ENCODE measurements around the gene HMSD.

- TF ChIP-seq CTCF (conservative IDR thresholded peaks at IDR 0.05; ENCODE audit: low read depth, low read length) (no peak), RCOR1 (IDR thresholded peaks at IDR 0.05; ENCODE audit: insufficient replicate concordance, low read length) (no peak), MXI1 (IDR thresholded peaks at IDR 0.05; ENCODE audit: borderline replicate concordance, low read depth, low read length) (no peak), BHLHE40 (IDR thresholded peaks at IDR 0.05; ENCODE audit: low read depth, low read length) (no peak), SMC3 (IDR thresholded peaks at IDR 0.05; ENCODE audit: low read depth, low read length) (no peak), CEBPB (IDR thresholded peaks at IDR 0.05; ENCODE audit: low read depth, low read length) (no peak), MAZ (IDR thresholded peaks at IDR 0.05; ENCODE audit: borderline replicate concordance, low read depth, low read length) (no peak), RAD21 (IDR thresholded peaks at IDR 0.05; ENCODE audit: low read length) (no peak), CHD1 (IDR thresholded peaks at IDR 0.05; ENCODE audit: low read depth, low read length) (no peak), USF2 (IDR thresholded peaks at IDR 0.05; ENCODE audit: low read depth, low read length) (no peak), POLR2A (IDR thresholded peaks at IDR 0.05; ENCODE audit: low read depth, low read length) (no peak)
Measured at GRCh38 chr18:63953811-63954210, 4.7 kb downstream of the HMSD start.

Data from IMR-90 (cell line).